KMS-11 (cell line): Measurements from ENCODE around the gene CENPO.

Experiments used
- H2AFZ ChIP-seq: fragments of 200-600 bp; sonication (generic); 2 replicates; pipeline ENCODE4 v1.6.1; 2016; ENCODE audit warnings: antibody characterized with exemption, mixed run types, low read depth
- H3K27ac ChIP-seq: fragments of 200-600 bp; sonication (generic); 2 replicates; pipeline ENCODE4 v1.6.1; 2016; ENCODE audit warnings: mild to moderate bottlenecking, mixed run types
- H3K27me3 ChIP-seq: fragments of 200-600 bp; sonication (generic); 2 replicates; pipeline ENCODE4 v1.6.1; 2017; ENCODE audit warnings: mild to moderate bottlenecking, low read depth, mixed run types, moderate library complexity; ENCODE audit not compliant: insufficient read depth
- H3K36me3 ChIP-seq: fragments of 200-600 bp; sonication (generic); 2 replicates; pipeline ENCODE4 v1.6.1; 2017; ENCODE audit warnings: mild to moderate bottlenecking, mixed run types; ENCODE audit not compliant: insufficient read depth
- H3K4me1 ChIP-seq: fragments of 200-600 bp; sonication (generic); 2 replicates; pipeline ENCODE4 v1.6.1; 2016; ENCODE audit warnings: mild to moderate bottlenecking, low read depth, mixed run types; ENCODE audit not compliant: poor library complexity, severe bottlenecking
- H3K4me2 ChIP-seq: fragments of 200-600 bp; sonication (generic); 2 replicates; pipeline ENCODE4 v1.7.0; 2016; ENCODE audit warnings: mild to moderate bottlenecking, mixed run types
- H3K4me3 ChIP-seq: fragments of 200-600 bp; sonication (generic); IDR thresholded peaks from 2 replicates; pipeline ENCODE4 v1.6.1; 2017; ENCODE audit warnings: low read depth, low read length, mixed read lengths; ENCODE audit not compliant: insufficient read depth
- H3K79me2 ChIP-seq: fragments of 200-600 bp; sonication (generic); 2 replicates; pipeline ENCODE4 v1.6.1; 2016; ENCODE audit warnings: low read depth, mixed run types; ENCODE audit not compliant: insufficient read depth
- H3K9ac ChIP-seq: fragments of 200-600 bp; sonication (generic); 2 replicates; pipeline ENCODE4 v1.6.1; 2016; ENCODE audit warnings: mild to moderate bottlenecking, mixed run types
- H4K20me1 ChIP-seq: fragments of 200-600 bp; sonication (generic); 2 replicates; pipeline ENCODE4 v1.6.1; 2016; ENCODE audit warnings: mild to moderate bottlenecking, mixed run types; ENCODE audit not compliant: insufficient read depth
- TF ChIP-seq, protein P1 (sequence below): fragments of 200-600 bp; sonication (generic); conservative IDR thresholded peaks from 2 replicates; pipeline ENCODE4 v1.6.1; 2017; ENCODE audit warnings: low read depth, mild to moderate bottlenecking, antibody characterized with exemption, low read length, moderate library complexity, mixed read lengths

CENPO gene

DNA sequence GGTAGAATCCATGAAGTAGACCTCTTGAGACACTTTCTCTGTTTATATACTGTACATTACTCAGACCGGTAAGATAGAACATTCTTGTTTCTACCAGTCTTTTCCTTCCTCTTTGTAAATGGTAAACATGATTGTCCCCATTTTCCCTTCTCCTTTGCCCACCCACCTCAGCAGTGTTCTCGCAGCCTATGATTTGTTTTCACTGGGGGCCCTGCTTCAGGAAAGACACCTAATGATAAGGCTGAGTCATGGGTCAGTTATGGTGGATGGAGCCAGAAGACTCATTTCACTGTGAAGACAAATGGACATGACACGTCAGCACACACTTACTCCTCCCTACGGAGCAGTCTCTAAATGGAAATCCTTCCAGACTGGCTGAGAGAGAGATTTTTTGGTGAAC is 23.7 kb downstream of the CENPO start:
- Histone ChIP-seq H3K27ac (no peak overlapping the region), H3K4me2 (no peak overlapping the region)
- TF ChIP-seq, protein P1, sequence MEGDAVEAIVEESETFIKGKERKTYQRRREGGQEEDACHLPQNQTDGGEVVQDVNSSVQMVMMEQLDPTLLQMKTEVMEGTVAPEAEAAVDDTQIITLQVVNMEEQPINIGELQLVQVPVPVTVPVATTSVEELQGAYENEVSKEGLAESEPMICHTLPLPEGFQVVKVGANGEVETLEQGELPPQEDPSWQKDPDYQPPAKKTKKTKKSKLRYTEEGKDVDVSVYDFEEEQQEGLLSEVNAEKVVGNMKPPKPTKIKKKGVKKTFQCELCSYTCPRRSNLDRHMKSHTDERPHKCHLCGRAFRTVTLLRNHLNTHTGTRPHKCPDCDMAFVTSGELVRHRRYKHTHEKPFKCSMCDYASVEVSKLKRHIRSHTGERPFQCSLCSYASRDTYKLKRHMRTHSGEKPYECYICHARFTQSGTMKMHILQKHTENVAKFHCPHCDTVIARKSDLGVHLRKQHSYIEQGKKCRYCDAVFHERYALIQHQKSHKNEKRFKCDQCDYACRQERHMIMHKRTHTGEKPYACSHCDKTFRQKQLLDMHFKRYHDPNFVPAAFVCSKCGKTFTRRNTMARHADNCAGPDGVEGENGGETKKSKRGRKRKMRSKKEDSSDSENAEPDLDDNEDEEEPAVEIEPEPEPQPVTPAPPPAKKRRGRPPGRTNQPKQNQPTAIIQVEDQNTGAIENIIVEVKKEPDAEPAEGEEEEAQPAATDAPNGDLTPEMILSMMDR: no peak

GRCh38 chr2:24818721-24819167 is 25.5 kb downstream of the CENPO start:
- Histone ChIP-seq H3K4me2 (no peak overlapping the region), H3K27ac (peak overlapping the region; percentile 4; the same call in 1 of the 2 replicates), H3K4me3 (no peak overlapping the region), H3K79me2 (no peaks in the 10 kb centered on the region; the same call in 1 of the 2 replicates), H4K20me1 (no peaks in the 10 kb centered on the region), H3K9ac (no peak overlapping the region), H3K4me1 (peaks cover 31% of the 10 kb centered on the region), H3K27me3 (no peaks in the 10 kb centered on the region), H2AFZ (no peak overlapping the region), H3K36me3 (no peaks in the 10 kb centered on the region; the same call in 1 of the 2 replicates)
- TF ChIP-seq, protein P1: no peak

More for the DNA sequence above, 23.7 kb downstream of the CENPO start:
- no peaks in the 10 kb centered on the region for H4K20me1 ChIP-seq
- H3K9ac ChIP-seq: no peak overlapping the region
- no peaks in the 10 kb centered on the region for H3K27me3 ChIP-seq
- peaks cover 16% of the 10 kb centered on the region for H3K4me1 ChIP-seq
- H3K4me3 ChIP-seq: no peak overlapping the region
- H3K36me3 ChIP-seq: no peaks in the 10 kb centered on the region; the same call in 1 of the 2 replicates
- H3K79me2 ChIP-seq: peaks cover 16% of the 10 kb centered on the region; the same call in 1 of the 2 replicates
- no peak overlapping the region for H2AFZ ChIP-seq

DNA sequence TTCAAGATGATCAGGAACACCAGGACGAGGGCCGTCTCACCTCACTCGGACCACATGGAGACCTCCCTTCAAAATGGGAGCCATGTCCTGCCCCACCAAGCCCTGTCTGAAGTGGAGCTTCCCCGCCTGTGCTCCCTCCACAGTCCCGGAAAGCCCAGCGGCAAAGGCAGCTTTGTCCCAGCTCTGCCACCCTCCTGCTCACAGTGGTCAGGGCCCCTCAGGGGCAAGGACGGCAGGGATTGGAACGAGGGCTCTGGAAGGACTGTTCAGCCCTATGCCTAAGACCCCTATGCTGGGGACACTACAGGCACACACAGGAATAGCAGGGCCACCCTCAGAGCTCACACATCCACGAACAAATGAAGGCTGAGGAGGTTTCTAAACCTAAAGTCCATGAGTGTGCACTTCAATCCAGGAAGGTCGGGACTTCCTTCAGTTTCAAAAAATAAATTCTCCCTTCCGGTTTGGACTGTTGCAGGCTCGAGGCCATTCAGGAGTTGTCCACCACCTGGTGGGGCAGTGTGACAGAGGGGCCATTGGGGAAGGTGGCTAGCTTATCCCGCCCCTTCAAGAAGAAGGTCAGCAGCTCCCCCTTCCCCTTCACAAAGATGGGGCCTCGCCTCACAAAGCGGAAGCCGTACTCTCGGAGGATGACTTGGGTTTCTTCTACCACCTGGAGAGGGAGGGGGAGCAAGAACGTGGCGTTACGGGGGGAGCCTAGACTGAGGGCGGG is 26.4 kb downstream of the CENPO start:
- H3K79me2 ChIP-seq: no peaks in the 10 kb centered on the region; the same call in 1 of the 2 replicates
- no peaks in the 10 kb centered on the region for H3K27me3 ChIP-seq
- H4K20me1 ChIP-seq: no peaks in the 10 kb centered on the region
- no peaks in the 10 kb centered on the region; the same call in 1 of the 2 replicates for H3K36me3 ChIP-seq
- H2AFZ ChIP-seq: no peak overlapping the region
- no peak overlapping the region for H3K4me3 ChIP-seq
- H3K4me2 ChIP-seq: no peak overlapping the region
- TF ChIP-seq, protein P1: no peak
- peaks cover 31% of the 10 kb centered on the region for H3K4me1 ChIP-seq
- no peak overlapping the region for H3K27ac ChIP-seq
- no peak overlapping the region for H3K9ac ChIP-seq

DNA sequence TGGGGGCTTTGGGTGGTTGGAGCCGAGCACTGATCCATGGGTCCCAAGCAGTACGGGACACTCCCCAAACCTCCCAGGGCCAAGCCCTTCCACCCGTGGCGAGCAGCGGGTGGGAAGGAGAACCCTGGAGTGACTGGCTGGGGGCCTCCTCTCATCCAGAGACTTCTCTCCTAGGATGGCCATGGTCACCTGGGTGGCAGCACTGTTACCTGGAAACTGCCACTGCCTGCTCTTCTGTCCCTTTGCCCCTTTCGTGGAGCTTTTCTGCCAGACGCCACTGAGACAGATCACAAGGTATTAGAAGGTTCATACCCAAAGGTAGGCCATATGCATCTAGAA is 26.9 kb downstream of the CENPO start:
- Histone ChIP-seq H3K36me3 (no peaks in the 10 kb centered on the region; the same call in 1 of the 2 replicates), H3K4me1 (peaks cover 31% of the 10 kb centered on the region), H4K20me1 (no peaks in the 10 kb centered on the region), H3K79me2 (no peaks in the 10 kb centered on the region; the same call in 1 of the 2 replicates), H3K9ac (no peak overlapping the region), H3K4me2 (no peak overlapping the region), H2AFZ (no peak overlapping the region), H3K4me3 (no peak overlapping the region), H3K27ac (no peak overlapping the region), H3K27me3 (no peaks in the 10 kb centered on the region)
- TF ChIP-seq, protein P1: no peak
